Duodenal mucosa (tissue), 2 donors: ENCODE results near the gene ZNF669.
"Not testable (repeated sequence)": the region's sequence is repeated elsewhere in the genome, so short reads cannot be mapped to it uniquely, and the experiment has no call there.

Source experiments
- H3K27ac ChIP-seq: one replicate; pipeline ENCODE4 v1.7.0; 2013; ENCODE audit warnings: low read depth, low read length
- H3K27me3 ChIP-seq, 2 donors: one replicate each; pipeline ENCODE4 v1.7.0; 2013; ENCODE audit warnings: low read length in 2 of 2, control low read depth in 1 of 2; ENCODE audit not compliant: insufficient read depth in 2 of 2, control insufficient read depth in 1 of 2
- H3K36me3 ChIP-seq, 2 donors: one replicate each; pipeline ENCODE4 v1.7.0; 2013; ENCODE audit warnings: low read length in 2 of 2, control low read depth in 1 of 2; ENCODE audit not compliant: insufficient read depth in 2 of 2, control insufficient read depth in 1 of 2
- H3K4me1 ChIP-seq, 2 donors: one replicate each; pipeline ENCODE4 v1.7.0; 2013; ENCODE audit warnings: low read length in 2 of 2, control low read depth in 1 of 2; ENCODE audit not compliant: insufficient read depth in 2 of 2, control insufficient read depth in 1 of 2
- H3K4me3 ChIP-seq, 2 donors: one replicate each; pipeline ENCODE4 v1.7.0; 2013; ENCODE audit warnings: low read length in 2 of 2, low read depth in 1 of 2
- H3K9ac ChIP-seq, 2 donors: one replicate each; pipeline ENCODE4 v1.7.0; 2013; ENCODE audit warnings: low read length in 2 of 2, low read depth in 1 of 2
- H3K9me3 ChIP-seq, 2 donors: one replicate each; pipeline ENCODE4 v1.7.0; 2013; ENCODE audit warnings: low read length in 2 of 2, control low read depth in 1 of 2; ENCODE audit not compliant: control insufficient read depth in 1 of 2

ZNF669 gene

GRCh38 chr1:247103859-247104591, at the start of gene ZNF669:
ZNF669 (minus strand) TSS chr1:247104356; CDS start chr1:247104199, 157 bp downstream.
- peaks cover 16 to 25% of the 10 kb centered on the region in 2 donors for H3K9me3 ChIP-seq
- peak within 1 kb of the TSS; percentile 98 to 99 for H3K4me3 ChIP-seq
- peak within 1 kb of the TSS; percentile 81 to 86 for H3K9ac ChIP-seq
- no peaks in the 10 kb centered on the region for H3K27me3 ChIP-seq
- H3K27ac ChIP-seq = peak within 1 kb of the TSS; percentile 84
- H3K36me3 ChIP-seq = peaks cover 18 to 19% of the 10 kb centered on the region in 2 donors
- H3K4me1 ChIP-seq = peaks cover 0 to 7% of the 10 kb centered on the region in 2 donors

GRCh38 chr1:247147781-247148180, 43.6 kb upstream of the ZNF669 start:
- peak overlapping the region; percentile 32 to 37 for H3K4me3 ChIP-seq
- H3K36me3 ChIP-seq = peaks cover 25 to 38% of the 10 kb centered on the region in 2 donors
- H3K9me3 ChIP-seq = peaks cover 57 to 61% of the 10 kb centered on the region in 2 donors
- no peak overlapping the region for H3K9ac ChIP-seq
- H3K4me1 ChIP-seq = no peaks in the 10 kb centered on the region
- H3K27ac ChIP-seq = no peak overlapping the region
- H3K27me3 ChIP-seq = no peaks in the 10 kb centered on the region

GRCh38 chr1:247147120-247147519, 43.0 kb upstream of the ZNF669 start:
- not testable (repeated sequence) for H3K27ac ChIP-seq, H3K9ac ChIP-seq, H3K27me3 ChIP-seq, H3K4me1 ChIP-seq
- H3K36me3 ChIP-seq = peaks cover 25 to 32% of the 10 kb centered on the region in 2 donors
- peak overlapping the region in 1 of 2 donors; percentile 37 for H3K4me3 ChIP-seq
- peaks cover 59 to 62% of the 10 kb centered on the region in 2 donors for H3K9me3 ChIP-seq

- H3K36me3 ChIP-seq = peaks cover 27 to 35% of the 10 kb centered on the region in 2 donors
- H3K9ac ChIP-seq = no peak overlapping the region
- H3K4me3 ChIP-seq = no peak overlapping the region
- no peak overlapping the region for H3K27ac ChIP-seq
- H3K9me3 ChIP-seq = peaks cover 63 to 65% of the 10 kb centered on the region in 2 donors
- no peaks in the 10 kb centered on the region for H3K4me1 ChIP-seq
- H3K27me3 ChIP-seq = no peaks in the 10 kb centered on the region
Observed at GRCh38 chr1:247146671-247147070, 42.5 kb upstream of the ZNF669 start.

GRCh38 chr1:247145279-247145678, 41.1 kb upstream of the ZNF669 start:
- H3K9me3 ChIP-seq = peaks cover 72 to 76% of the 10 kb centered on the region in 2 donors
- peaks cover 21 to 40% of the 10 kb centered on the region in 2 donors for H3K36me3 ChIP-seq

GRCh38 chr1:247139557-247139956, 35.4 kb upstream of the ZNF669 start:
- Histone ChIP-seq H3K9me3 (peaks cover 59 to 80% of the 10 kb centered on the region in 2 donors), H3K36me3 (peaks cover 10 to 11% of the 10 kb centered on the region in 2 donors)
- not testable (repeated sequence) for H3K4me1 ChIP-seq, H3K9ac ChIP-seq, H3K4me3 ChIP-seq, H3K27me3 ChIP-seq, H3K27ac ChIP-seq

More at GRCh38 chr1:247145279-247145678, 41.1 kb upstream of the ZNF669 start:
- no peaks in the 10 kb centered on the region for H3K4me1 ChIP-seq
- H3K9ac ChIP-seq = no peak overlapping the region
- H3K27ac ChIP-seq = no peak overlapping the region
- H3K27me3 ChIP-seq = no peaks in the 10 kb centered on the region
- H3K4me3 ChIP-seq = peak overlapping the region in 1 of 2 donors; percentile 12

GRCh38 chr1:247131236-247131635, 27.1 kb upstream of the ZNF669 start:
- Histone ChIP-seq H3K9ac (no peak overlapping the region), H3K36me3 (peaks cover 10 to 12% of the 10 kb centered on the region in 2 donors), H3K27ac (no peak overlapping the region), H3K9me3 (peaks cover 32 to 46% of the 10 kb centered on the region in 2 donors), H3K27me3 (no peaks in the 10 kb centered on the region), H3K4me1 (no peaks in the 10 kb centered on the region), H3K4me3 (no peak overlapping the region)

GRCh38 chr1:247127519-247128282, 23.5 kb upstream of the ZNF669 start:
- H3K27ac ChIP-seq, H3K9ac ChIP-seq, H3K27me3 ChIP-seq, H3K4me1 ChIP-seq: not testable (repeated sequence)
- Histone ChIP-seq H3K9me3 (peaks cover 14 to 19% of the 10 kb centered on the region in 2 donors), H3K36me3 (peaks cover 10 to 12% of the 10 kb centered on the region in 2 donors), H3K4me3 (peak overlapping the region; percentile 40 to 57)

- H3K4me1 ChIP-seq, H3K27ac ChIP-seq, H3K36me3 ChIP-seq, H3K9ac ChIP-seq, H3K27me3 ChIP-seq, H3K4me3 ChIP-seq, H3K9me3 ChIP-seq: not testable (repeated sequence)
Observed at GRCh38 chr1:247126601-247127000, 22.4 kb upstream of the ZNF669 start.

- not testable (repeated sequence) for H3K4me3 ChIP-seq, H3K27me3 ChIP-seq, H3K36me3 ChIP-seq, H3K27ac ChIP-seq, H3K9me3 ChIP-seq, H3K4me1 ChIP-seq, H3K9ac ChIP-seq
Observed at GRCh38 chr1:247126166-247126565, 22.0 kb upstream of the ZNF669 start.
